Kidney glomerular epithelial cell (primary cell): ENCODE results near the gene FLVCR1.
"Not testable (repeated sequence)": the region's sequence is repeated elsewhere in the genome, so short reads cannot be mapped to it uniquely, and the experiment has no call there.

ENCODE experiments used
- DNase-seq: peaks from one replicate; lab custom pipeline; 2025; lab: John Stamatoyannopoulos, UW

FLVCR1 gene

DNA sequence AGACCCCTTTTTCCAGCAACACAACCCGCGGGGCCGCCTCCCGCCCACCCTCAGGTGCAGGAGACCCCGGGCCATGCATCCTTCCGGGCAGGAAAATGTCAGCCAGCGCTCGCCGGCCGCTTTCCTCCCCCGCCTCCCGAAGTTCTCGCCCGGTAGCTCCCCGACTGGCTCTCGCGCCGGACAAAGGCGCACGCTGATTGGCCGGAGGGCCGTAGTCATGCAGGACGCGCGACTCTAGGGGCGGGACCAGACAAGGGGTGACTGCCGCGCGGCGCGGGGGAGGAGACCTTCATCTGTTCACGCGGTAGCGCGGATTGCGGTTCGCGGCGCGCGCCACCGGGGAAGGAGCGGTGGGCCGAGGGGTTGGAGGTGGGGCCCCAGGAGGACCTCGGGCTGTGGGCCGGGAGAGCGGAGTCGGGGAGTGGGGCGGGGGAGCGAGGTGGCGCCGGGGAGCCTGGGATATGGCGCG lies at the start of gene FLVCR1:
Gene FLVCR1, plus strand, starts transcription at position 284 of the 469 bp plus-strand sequence. Its CDS starts 178 bp downstream, at position 462.
- peak; percentile 92 for DNase-seq

DNA sequence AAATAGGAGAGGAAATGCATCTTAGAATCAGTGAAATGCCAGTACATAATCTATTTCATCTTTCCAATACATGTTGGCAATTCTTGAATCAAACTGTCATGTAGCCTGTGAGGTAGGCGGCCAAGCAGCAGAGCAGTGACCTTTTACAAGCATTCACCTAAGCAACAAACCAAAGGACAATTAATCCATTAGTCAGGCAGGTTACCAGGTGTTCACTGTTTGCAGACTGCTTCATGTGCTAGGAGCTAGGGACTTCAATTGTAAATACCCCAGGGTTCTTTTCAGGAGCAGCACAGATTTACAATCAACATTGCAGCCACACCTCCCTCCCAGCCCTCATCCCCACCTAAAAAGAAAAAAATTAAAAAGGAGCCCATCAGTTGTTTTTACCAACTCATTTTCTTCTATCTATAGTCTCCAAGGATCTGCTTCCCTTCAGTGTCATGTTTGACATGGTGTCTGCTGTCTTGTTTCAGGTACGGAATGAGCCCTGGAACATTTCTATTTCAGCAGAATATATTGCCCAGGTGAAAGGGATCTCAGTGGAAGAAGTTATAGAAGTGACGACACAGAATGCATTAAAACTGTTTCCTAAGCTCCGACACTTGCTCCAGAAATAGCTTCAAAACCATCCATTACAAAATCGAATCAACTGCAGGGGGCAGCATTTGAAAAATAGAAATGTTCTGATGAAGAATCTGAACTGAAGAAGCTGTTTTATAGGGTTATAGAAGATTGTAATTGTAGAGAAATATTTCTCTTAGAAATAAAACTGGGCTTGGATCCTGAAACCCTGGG lies 43.3 kb upstream of the FLVCR1 start:
- DNase-seq = peak; percentile 15

DNA sequence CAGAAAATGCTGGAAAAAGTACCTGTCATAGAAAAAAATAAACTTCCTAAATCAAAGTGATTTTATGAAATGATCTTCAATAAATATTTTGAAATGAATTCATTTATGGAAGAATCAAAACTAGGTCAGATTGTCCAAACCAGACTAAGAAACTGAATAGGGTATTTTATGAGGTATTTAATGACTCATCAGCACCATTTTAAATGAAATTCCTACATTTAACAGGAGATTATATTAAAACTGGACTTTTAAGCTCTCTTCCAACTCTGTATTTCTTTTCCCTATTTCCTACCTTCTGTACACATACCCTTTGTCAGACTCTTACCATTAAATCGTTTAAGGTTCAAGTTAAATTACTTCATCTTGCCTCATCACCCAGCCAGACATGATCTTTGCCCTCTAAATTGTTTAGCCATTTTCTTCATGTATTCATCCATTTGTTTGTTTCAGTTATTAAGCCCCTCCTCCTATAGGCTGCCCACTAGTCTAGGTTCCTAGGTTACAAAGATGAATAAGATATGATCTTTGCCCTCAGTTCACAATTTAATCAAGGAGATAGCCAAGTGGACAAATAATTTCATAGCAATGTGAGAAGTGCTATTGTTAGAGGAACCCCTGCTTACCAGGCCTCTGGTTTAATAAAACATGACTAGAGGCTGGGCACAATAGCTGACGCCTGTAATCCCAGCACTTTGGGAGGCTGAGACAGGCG lies 41.4 kb upstream of the FLVCR1 start:
- DNase-seq = no peak

DNA sequence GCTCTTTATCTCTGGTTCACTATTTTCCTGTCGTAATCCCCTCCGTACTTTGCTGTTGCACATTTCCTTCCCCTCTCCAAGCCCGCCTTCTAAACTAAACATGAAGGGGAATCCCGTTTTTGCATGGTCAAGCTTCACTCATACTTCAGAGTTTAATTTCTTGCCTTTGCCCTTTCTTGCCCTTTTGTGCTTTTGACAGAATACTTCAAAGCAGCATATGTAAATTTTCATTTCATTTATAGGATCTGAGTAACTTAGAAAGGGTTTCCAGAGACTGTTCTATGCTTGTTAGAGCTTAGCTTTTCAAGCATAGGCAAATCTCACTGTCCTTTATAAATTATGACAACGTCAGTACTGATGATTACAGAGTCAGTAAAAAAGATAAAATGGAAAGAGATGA lies 38.3 kb upstream of the FLVCR1 start:
- DNase-seq = no peak

DNA sequence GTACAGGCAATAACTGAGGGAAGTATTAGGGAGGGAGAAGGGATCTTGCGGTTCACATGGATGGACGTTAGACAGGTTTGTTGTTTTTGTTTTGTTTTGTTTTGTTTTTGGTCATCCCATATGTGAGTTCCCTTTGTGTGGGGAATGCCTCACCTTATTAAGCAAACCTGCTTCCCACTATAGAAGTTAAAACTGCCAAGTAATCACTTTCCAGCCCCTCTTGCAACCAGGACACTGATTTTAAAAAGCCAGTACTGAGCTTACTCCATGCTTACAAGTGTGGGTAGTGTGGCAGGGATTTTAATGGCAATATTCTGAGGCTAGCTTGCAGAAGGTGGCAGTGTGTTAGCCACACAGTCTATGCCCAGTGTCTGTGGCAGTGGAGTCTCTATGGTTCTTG lies 37.1 kb upstream of the FLVCR1 start:
- DNase-seq = no peak

DNA sequence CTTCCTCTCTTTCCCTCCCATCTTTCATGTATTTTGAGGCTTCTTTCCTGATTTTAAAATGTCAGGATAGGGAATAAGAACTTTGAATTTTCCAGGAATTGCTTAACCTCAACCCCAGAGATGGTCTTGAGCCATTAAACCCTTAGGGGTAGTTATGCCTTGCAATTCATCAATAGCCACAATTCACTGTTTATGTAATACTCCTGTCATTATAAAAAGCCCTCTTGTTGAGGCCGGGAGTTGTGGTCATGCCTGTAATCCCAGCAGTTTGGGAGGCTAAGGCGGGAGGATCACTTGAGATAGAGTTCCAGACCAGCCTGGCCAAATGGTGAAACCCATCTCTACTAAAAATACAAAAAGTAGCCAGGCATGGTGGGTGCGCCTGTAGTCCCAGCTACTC lies 35.1 kb upstream of the FLVCR1 start:
- no peak for DNase-seq

DNA sequence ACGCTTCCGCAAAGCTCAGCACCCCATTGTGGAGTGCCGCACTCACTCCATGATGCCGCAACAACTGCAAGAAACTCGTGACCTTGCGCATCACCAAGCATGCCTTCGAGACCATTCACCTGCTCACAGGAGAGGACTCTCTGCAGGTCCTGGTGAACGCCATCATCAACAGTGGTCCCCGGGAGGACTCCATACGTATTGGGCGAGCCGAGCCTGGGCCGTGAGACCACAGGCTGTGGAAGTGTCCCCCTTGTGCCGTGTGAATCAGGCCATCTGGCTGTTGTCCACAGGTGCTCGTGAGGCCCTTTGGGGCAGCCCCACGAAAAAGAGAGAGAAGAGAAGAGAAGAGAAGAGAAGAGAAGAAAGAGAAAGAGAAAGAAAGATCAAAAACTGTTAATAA lies 33.9 kb upstream of the FLVCR1 start:
- no peak for DNase-seq

DNA sequence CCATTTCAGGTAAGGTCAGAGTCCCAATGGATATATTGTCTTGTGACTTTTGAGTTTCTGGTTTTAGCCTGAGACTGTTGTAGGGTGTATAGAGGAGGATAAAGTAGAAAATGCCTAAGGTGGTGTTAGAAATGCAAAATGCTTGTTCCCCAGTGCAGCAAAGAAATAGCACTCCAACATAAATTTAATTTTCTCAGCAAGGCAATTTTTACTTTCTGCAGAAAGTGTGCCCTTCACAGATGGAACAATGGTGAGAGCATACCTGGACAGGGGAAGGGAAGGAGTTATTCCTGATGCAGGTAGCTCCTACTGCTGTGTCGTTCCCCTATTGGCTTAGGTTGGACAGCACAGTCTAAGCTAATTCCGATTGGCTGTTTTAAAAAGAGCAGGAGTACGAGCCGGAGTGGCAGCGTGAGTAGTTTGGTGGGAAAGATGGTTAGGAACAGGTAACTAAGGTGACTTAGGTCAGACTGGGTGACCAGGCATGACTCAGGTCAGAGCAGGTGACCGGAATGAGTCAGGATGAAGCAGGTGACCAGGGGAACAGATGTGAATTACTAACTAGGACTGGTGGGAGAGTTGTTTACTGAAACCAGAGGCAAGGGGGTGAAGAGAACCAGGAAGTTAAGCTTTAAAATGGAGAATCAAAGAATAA lies 32.1 kb upstream of the FLVCR1 start:
- no peak for DNase-seq

DNA sequence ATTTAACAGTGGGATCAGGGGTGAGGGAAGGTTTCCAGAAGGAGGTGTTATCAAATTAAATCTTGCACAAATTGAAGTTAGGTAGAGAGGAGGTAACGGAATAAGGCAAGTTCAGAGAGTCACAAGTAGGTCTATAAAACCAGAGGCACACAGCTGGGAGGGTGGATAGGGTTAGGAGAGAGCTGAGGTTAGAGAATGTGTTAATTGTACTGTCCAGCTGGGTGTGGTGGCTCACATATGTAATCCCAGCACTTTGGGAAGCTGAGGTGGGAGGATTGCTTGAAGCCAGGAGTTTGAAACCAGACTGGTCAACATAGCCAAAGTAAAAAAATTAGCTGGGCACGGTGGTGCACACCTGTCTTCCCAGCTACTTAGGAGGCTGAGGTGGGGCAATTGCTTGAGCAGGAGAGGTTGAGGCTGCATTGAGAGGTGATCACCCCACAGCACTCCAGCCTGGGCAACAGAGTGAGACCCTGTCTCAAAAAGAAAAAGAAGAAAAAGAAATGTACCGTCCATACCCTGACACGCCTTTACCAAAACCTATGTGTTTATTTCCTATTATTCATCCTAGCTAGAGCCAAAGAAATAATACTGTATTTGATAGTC lies 30.8 kb upstream of the FLVCR1 start:
- DNase-seq = no peak

DNA sequence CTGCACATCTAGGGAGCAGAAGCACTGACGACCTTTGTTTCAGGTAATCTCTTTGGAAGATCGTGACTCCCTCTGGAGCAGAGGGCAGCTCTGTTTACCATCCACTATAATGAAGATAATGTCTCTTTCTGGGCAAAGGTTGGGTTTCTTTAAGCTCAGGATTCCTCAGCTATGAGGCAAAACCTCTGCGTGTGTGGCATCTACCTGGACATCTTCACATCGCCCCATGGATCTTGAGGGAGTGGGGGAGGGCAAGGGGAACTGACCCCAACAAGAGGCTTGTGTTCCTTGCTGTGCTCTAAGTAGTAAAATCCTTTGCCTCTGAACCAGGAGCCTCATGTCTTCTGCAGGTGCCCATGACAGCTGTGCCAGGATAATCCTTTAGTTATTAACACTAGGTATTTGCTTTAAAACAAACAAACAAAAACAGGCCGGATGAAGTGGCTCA lies 30.2 kb upstream of the FLVCR1 start:
- DNase-seq = no peak

DNA sequence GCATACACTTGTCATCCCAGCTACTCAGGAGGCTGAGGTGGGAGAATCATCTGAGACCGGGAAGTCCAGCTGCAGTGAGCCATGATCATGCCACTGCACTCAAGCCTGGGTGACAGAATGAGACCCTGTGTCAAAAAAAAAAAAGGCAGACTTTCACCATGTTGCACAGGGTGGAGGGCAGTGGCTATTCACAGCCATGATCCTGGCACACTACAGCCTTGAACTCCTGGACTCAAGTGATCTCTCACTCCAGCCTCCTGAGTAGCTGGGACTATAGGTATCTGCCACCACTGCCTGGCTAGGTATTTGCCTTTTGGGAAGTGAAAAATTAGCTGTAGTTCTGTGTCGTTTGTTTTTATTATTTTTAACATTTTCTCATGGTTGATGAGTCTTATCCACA lies 29.7 kb upstream of the FLVCR1 start:
- no peak for DNase-seq

DNA sequence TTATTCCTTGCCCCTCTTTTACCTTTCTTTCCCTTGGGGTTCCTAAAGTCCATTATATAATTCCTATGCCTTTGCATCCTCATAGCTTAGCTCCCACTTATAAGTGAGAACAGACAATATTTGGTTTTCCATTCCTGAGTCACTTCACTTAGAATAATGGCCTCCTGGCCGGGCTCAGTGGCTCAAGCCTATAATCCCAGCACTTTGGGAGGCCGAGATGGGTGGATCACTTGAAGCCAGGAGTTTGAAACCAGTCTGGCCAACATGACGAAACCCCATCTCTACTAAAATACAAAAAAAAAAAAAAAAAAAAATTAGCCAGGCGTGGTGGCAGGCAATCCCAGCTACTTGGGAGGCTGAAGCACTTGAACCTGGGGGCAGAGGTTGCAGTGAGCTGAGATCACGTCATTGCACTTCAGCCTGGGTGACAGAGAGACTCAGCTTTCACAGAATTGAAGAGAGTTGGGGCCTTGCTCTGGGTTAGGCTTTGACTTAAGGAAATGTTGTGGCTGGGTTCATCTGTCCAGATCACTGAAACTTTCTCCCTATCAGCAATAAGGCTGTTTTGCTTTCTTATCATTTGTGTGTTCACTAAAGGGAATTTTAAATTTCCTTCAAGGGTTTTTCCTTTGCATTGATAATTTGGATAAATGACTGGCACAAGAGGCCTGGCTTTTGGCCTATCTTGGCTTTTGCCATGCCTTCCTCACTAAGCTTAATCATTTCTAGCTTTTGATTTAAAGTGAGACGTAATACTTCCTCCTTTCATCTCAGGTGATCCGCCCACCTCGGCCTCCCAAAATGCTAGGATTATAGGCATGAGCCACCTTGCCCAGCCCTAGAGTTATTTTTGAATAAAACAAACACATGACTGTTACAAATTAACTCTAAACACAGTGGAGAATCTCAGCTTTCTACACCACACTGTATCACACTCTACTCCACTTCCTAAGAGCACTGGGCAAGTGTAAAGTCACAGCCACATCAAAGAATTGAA lies 24.6 kb upstream of the FLVCR1 start:
- DNase-seq = peak; percentile 19

DNA sequence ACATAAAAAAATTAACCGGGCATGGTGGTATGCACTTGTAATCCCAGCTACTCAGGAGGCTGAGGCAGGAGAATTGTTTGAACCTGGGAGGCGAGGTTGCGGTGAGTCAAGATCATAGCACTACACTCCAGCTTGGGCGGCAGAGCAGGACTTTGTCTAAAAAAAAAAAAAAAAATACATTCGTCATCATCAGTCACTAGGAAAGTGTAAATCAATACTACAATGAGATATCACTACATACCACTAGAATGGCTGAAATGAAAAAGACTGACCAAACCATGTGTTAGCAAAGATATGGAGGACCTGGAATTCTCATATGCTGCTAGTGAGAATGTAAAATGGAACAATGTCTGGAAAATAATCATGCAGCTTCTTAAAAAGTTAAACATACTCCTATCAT lies 19.9 kb upstream of the FLVCR1 start:
- no peak for DNase-seq

DNA sequence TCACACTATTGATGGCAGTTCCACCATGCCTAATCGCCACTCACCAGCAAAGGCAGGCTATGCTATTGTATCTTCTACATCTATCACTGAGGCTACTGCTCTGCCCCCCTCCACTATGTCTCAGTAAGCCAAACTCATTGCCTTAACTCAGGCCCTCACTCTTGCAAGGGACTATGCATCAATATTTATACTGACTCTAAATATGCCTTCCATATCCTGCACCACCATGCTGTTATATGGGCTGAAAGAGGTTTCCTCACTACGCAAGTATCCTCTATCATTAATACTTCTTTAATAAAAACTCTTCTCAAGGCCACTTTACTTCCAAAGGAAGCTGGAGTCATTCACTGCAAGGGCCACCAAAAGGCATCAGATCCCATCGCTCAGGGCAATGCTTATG lies 13.6 kb upstream of the FLVCR1 start:
- not testable (repeated sequence) for DNase-seq

DNA sequence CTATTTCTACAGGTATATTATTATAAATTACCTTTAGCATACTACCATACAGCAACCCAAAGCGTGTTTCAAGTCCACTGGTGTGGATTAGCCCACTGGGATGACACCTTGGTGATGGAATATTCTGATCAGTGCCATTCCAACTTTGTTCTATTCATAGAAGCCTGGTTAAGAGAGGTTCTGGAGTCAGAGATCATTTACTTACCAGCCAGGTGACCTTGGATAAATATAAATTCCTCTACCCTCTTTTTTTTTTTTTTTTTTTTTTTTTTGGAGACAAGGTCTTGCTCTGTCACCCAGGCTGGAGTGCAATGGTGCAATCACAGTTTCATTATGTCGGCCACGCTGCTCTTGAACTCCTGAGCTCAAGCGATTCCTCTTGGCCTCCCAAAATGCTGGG lies 10.5 kb upstream of the FLVCR1 start, which contains the start of gene SPATA45:
Gene SPATA45, minus strand, starts transcription at position 101 of the 400 bp plus-strand sequence. CDS start 11,500 bp downstream, outside the sequence.
- DNase-seq = no peak

DNA sequence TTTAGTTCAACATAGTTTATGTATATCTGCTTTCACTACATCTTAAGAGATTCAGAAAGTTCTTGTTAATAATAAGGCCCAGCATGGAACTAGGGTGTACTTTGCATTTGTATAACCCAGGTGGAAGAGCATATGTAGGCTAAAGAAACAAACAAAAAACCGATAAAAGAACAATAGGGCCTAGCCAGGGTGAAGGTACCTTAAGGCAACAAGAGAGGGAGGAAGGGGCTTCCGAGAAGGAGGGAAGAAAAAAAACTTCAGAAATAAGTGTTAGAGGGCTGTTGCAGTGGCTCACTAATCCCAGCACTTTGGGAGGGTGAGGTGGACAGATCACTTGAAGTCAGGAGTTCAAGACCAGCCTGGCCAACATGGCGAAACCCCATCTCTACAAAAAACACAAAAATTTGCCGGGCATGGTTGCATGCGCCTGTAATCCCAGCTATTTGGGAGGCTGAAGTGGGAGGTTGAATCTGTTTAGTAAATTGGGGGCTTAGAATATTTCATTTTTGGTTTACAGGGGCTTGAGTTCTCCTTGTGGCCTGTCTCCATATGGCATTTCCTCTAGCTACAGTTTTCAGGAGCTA lies 5.9 kb upstream of the FLVCR1 start:
- no peak for DNase-seq

DNA sequence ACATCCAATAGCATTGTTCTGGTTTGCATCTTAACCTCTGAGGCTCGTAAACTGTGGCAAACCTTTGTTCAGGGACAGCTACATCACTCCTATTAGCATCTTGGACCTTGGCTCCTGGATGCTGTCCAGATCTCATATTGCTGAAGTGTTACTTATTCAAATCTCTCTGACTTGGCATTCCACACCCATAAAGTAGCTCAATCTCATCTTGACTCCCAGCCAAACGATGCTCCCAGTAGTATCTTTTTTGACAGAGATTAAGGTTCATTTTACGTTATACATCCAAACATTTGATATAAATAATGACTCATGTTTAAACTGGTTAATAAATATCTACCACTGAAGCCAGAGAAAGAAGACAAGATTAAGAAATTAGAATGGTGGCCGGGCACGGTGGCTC lies 4.4 kb upstream of the FLVCR1 start:
- DNase-seq = no peak

DNA sequence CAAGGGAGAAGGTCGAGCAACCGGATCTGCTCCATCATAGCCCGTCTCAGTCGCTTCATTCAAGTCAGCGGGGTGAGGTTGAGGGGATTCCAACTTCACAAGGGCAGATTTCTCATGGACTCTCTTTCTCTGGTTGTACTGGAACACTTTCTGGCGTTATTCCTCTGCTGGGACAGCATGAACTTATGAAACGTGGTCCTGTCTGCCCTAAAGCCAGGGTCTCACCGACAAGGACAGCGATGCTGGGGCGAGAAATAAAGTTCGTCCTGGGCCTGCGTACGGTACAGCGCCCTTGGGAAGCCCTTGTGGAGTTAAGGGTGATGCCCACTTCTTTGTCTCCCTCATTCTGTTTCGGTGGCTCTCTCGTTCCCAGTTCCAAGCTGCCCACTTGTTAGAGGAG lies 1.3 kb upstream of the FLVCR1 start:
- no peak for DNase-seq

DNA sequence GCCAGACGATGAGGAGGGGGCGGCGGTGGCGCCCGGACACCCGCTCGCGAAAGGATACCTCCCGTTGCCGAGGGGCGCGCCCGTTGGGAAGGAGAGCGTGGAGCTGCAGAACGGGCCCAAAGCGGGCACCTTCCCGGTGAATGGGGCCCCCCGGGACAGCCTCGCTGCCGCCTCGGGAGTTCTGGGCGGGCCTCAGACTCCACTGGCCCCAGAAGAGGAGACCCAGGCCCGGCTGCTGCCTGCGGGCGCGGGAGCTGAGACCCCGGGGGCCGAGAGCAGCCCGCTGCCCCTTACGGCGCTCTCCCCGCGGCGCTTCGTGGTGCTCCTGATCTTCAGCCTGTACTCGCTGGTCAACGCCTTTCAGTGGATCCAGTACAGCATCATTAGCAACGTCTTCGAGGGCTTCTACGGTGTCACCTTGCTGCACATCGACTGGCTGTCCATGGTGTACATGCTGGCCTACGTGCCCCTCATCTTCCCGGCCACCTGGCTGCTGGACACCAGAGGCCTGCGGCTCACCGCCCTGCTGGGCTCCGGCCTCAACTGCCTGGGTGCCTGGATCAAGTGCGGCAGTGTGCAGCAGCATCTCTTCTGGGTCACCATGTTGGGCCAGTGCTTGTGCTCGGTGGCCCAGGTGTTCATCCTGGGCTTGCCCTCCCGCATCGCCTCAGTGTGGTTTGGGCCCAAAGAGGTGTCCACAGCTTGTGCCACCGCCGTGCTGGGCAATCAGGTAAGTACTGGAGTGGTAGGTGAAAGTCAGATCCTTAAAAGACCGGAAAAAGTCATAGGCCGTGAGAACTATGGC lies 588 bp downstream of the FLVCR1 start:
- DNase-seq = no peak
